GM21423 (cell line): Measurements from ENCODE around the gene HEATR9.

Experiments
- ATAC-seq: cut with Tn5 transposase; IDR thresholded peaks from one replicate; pipeline ENCODE4 v1.9.1; 2021; ENCODE audit warnings: mild to moderate bottlenecking, moderate library complexity; ENCODE audit not compliant: unreplicated experiment

Gene HEATR9

GRCh38 chr17:35812456-35812855, 56.2 kb downstream of the HEATR9 start:
- no peak for ATAC-seq

GRCh38 chr17:35811759-35812158, 56.9 kb downstream of the HEATR9 start:
- no peak for ATAC-seq

DNA sequence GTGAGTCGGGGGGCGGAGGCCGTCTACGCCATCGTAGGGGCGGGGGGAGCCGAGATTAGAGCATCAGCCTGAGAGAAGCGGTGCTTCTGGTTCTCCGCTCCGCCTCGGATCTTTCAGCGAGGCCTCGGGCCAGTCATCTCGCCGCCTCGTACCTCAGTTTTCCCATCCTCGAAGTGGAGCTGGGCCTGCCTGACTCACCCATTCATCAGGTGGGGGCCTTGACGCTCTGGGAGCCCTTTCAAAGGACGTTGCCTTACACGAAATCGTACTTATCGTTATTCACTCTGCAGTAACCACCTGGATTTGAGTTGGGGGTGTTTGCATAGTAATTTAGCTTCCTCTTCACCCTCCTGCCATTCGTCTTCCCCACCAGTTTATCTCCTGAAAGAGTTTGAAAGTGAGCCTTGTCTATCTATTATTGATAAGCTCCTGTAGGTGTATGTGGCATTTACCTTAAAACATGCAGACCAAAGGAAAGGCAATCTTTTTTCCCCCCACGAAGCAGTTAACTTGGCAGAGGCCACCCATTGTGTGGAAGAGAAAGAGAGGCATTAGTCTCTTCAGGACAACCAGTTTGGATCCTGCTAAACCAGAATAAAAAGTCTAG, 58.7 kb downstream of the HEATR9 start:
- no peak for ATAC-seq

DNA sequence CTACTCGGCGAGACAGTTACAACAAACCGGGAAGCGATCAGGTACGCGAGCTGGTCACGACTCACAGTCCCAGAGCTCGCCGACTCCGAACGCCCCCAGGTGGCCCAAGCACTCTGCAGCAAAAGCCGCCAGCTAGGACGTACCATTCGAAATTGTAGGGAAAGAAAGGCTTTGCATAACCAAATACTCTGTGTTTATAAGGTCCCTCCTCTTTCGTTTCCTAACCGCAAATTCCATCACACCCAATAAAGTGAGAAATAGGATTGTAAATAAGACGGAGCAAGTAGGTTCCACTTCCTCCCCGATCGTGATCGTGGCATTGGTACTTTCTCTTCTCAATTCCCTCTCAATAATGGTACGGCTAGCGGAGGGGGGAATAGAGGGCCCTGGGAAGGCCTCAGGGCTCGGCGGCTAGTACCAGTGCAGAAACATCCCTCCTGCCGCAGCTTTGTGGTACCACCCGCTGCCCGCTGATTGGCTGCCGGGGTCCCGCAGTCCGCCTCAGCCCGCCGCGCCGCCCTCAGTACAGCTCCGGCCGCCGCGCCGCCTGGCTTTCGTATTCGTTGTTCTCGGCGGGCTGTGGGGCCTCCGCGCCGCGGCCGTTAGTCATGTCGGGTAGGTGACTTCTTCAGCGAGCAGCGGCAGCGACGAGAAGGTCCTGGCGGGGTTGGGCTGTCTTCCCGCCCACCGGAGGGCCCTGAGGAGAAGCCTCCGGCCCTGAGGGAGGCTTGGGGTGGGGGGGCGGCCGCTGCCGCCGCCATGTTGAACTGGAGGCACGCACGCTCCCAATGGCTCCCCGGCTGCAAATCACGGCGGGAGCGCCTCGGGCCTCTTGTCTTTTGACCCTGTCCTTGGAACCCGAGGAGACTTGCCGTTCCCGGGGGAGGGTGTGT, 59.5 kb downstream of the HEATR9 start, which contains the start of gene TAF15:
TAF15 (plus strand) TSS at position 523 of the 893 bp plus-strand sequence; CDS start at position 609, 86 bp downstream.
- ATAC-seq: peak; percentile 89

GRCh38 chr17:35808240-35808961, 60.3 kb downstream of the HEATR9 start:
- ATAC-seq: no peak

DNA sequence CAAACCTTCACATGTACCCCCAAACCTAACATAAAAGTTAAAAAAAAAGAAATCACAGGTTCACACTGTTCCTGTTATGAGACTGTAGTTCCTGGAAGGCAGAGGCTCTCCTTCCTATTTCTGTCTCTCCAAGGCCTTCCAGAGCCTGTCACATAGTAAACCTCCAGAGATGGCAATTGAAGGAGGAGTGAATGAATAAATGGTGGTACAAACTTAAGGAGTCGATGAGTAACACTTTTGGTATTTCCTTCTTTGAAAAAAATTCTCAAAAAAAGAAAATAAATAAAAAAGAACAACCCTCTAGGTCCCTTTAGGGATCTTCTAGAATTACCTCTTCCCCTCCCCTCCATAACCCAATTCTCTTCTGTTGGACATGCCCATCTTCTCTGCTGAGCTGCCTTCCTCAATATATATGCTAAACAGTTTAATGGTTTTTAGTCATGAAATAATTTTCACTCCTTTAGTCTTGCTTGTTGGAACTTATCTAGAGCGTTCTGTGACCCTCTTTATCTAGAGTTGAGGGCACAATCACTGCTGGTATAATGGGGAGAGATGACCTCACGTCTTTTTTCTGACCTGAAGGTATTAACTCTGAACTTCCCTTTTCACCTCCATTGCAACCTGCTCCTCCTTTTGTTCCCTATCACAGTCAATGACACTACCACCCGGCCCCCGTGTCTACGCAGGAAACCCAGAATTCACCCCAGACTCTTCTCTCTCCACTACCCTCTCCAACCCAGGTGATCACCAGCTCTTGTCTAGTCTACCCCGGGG, 61.1 kb downstream of the HEATR9 start:
- ATAC-seq: no peak
